Measurements from ENCODE around the gene ARHGEF25.

Gene ARHGEF25

DNA sequence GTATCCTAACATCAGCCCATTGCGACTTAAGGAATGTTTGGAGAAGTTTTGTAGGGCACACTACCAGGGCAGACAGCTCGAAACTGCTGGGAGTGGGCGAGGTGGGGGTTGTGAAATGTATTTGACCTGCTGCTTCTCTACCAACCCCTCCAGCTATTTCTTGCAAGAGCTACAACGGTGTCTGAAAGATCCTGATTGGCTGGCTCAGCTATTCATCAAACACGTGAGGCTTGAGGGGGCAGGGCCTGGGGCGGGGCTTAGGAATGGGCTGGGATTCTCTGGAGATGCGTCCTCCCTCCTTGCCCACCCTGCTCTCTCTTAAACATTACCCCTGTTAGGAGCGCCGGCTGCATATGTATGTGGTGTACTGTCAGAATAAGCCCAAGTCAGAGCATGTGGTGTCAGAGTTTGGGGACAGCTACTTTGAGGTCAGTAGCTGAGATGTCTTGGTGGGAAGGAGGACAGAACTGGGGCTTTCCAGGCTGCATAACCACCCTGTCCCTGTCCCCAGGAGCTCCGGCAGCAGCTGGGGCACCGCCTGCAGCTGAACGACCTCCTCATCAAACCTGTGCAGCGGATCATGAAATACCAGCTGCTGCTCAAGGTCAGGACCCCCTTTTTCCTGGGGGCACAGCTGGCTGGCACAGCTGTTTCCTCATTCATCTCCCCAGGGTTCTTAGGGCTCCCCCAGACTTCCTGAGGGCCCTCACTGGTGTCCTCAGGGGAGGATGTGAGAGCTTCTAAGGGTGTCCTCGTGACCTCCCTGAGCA is 3.1 kb downstream of the ARHGEF25 start:
- Histone ChIP-seq H3K27ac (ENCODE audit: low read depth, low read length) (no peak overlapping the region), H3K79me2 (ENCODE audit: insufficient read depth, low read length) (no peaks in the 10 kb centered on the region), H3K4me2 (ENCODE audit: low read depth, low read length, poor library complexity, severe bottlenecking) (no peak overlapping the region), H3K9me2 (replicated peaks; ENCODE audit: insufficient read depth, low read length) (no peaks in the 10 kb centered on the region), H3F3A (ENCODE audit: insufficient read depth) (no peaks in the 10 kb centered on the region), H4K20me1 (ENCODE audit: low read depth, low read length) (no peaks in the 10 kb centered on the region), H3K36me3 (ENCODE audit: low read length) (no peaks in the 10 kb centered on the region), H2AFZ (ENCODE audit: low read depth, low read length, severe bottlenecking) (no peak overlapping the region), H3K4me3 (ENCODE audit: insufficient read depth, low read length, poor library complexity, severe bottlenecking) (no peak overlapping the region), H3K9me3 (ENCODE audit: insufficient read depth, low read length) (no peaks in the 10 kb centered on the region), H3K9ac (ENCODE audit: low read length) (no peak overlapping the region), H3K27me3 (ENCODE audit: low read length) (no peaks in the 10 kb centered on the region)
- no peak for TF ChIP-seq CTCF (IDR thresholded peaks at IDR 0.05; ENCODE audit: insufficient read depth, low read length, poor library complexity, severe bottlenecking)
- no peak for TF ChIP-seq EZH2phosphoT487 (conservative IDR thresholded peaks at IDR 0.05; ENCODE audit: low read length)

DNA sequence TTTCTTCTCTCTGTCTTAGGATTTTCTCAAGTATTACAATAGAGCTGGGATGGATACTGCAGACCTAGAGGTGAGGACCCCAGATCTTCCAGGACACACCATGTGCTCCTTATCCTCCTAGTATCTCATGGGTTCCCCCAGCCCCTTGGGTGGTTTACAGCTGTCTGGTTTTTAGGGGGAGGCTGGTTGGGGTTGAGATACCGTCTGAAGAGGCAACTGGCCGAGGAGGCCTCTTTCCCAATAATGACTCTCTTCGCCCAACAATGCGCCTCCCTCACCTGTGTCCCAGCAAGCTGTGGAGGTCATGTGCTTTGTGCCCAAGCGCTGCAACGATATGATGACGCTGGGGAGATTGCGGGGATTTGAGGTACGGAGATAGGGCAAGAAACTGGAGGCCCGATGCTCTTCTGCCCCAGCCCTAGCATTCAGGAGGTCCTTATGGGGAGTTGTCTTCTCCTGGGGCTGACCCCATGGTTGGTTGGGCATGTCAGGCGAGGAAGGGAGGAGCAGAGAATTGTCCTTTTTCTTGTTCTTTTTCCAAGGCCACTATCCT is 3.8 kb downstream of the ARHGEF25 start:
- Histone ChIP-seq H3F3A (ENCODE audit: insufficient read depth) (no peaks in the 10 kb centered on the region), H3K9me2 (replicated peaks; ENCODE audit: insufficient read depth, low read length) (no peaks in the 10 kb centered on the region), H3K79me2 (ENCODE audit: insufficient read depth, low read length) (no peaks in the 10 kb centered on the region), H3K4me3 (ENCODE audit: insufficient read depth, low read length, poor library complexity, severe bottlenecking) (no peak overlapping the region), H3K9ac (ENCODE audit: low read length) (no peak overlapping the region), H3K9me3 (ENCODE audit: insufficient read depth, low read length) (no peaks in the 10 kb centered on the region), H3K36me3 (ENCODE audit: low read length) (no peaks in the 10 kb centered on the region), H4K20me1 (ENCODE audit: low read depth, low read length) (no peaks in the 10 kb centered on the region), H2AFZ (ENCODE audit: low read depth, low read length, severe bottlenecking) (no peak overlapping the region), H3K27ac (ENCODE audit: low read depth, low read length) (no peak overlapping the region), H3K27me3 (ENCODE audit: low read length) (no peaks in the 10 kb centered on the region), H3K4me2 (ENCODE audit: low read depth, low read length, poor library complexity, severe bottlenecking) (no peak overlapping the region)
- TF ChIP-seq EZH2phosphoT487 (conservative IDR thresholded peaks at IDR 0.05; ENCODE audit: low read length) = no peak
- TF ChIP-seq CTCF (IDR thresholded peaks at IDR 0.05; ENCODE audit: insufficient read depth, low read length, poor library complexity, severe bottlenecking) = no peak

- no peaks in the 10 kb centered on the region for H3K79me2 ChIP-seq (ENCODE audit: insufficient read depth, low read length)
- no peaks in the 10 kb centered on the region for H3K27me3 ChIP-seq (ENCODE audit: low read length)
- no peaks in the 10 kb centered on the region for H4K20me1 ChIP-seq (ENCODE audit: low read depth, low read length)
- H3K9ac ChIP-seq (ENCODE audit: low read length) = no peak overlapping the region
- H3K36me3 ChIP-seq (ENCODE audit: low read length) = no peaks in the 10 kb centered on the region
- no peaks in the 10 kb centered on the region for H3K9me3 ChIP-seq (ENCODE audit: insufficient read depth, low read length)
- no peak overlapping the region for H3K4me3 ChIP-seq (ENCODE audit: insufficient read depth, low read length, poor library complexity, severe bottlenecking)
- no peak for TF ChIP-seq EZH2phosphoT487 (conservative IDR thresholded peaks at IDR 0.05; ENCODE audit: low read length)
- TF ChIP-seq CTCF (IDR thresholded peaks at IDR 0.05; ENCODE audit: insufficient read depth, low read length, poor library complexity, severe bottlenecking) = no peak
- H3K9me2 ChIP-seq (replicated peaks; ENCODE audit: insufficient read depth, low read length) = no peaks in the 10 kb centered on the region
- no peak overlapping the region for H3K4me2 ChIP-seq (ENCODE audit: low read depth, low read length, poor library complexity, severe bottlenecking)
- H3K27ac ChIP-seq (ENCODE audit: low read depth, low read length) = no peak overlapping the region
- no peaks in the 10 kb centered on the region for H3F3A ChIP-seq (ENCODE audit: insufficient read depth)
- no peak overlapping the region for H2AFZ ChIP-seq (ENCODE audit: low read depth, low read length, severe bottlenecking)
Observed at GRCh38 chr12:57615637-57616036, 4.4 kb downstream of the ARHGEF25 start.
